ENCODE measurements around the gene ESRRA. TPM values are rescaled to one million over a fixed set of nuclear protein-coding genes. Genes with fewer than 3 reads are reported as not detected.

The ESRRA gene
- total RNA-seq, 6 experiments from 2014 or later = 28.5 to 82.6 (median 47.7) TPM

GRCh38 chr11:64327993-64328392 lies 22.7 kb downstream of the ESRRA start:
- 84% methylated on average over 3 of the region's 3 CpGs for WGBS (ENCODE audit: insufficient coverage, low coverage, low lambda C conversion rate, missing lambda C conversion rate)

DNA sequence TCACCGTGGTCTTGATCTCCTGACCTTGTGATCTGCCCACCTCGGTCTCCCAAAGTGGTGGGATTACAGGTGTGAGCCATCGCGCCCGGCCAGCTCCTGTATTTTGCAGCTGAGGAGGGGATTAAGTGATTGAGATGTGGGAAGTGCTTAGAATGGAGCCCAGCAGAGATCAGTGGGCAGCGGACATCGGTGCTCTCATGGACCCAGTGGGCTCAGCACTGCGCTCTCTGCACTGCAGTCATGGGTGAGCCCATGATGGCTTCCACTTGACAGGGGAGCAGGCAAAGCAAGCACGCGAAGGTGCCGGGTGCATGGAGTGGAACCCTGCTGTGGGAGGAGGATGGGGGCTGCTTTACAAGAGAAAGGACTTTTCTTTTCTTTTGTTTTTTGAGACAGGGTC lies 25.6 kb downstream of the ESRRA start:
- TF ChIP-seq POLR2A (IDR thresholded peaks at IDR 0.05) = no peak
- TF ChIP-seq, protein P1, sequence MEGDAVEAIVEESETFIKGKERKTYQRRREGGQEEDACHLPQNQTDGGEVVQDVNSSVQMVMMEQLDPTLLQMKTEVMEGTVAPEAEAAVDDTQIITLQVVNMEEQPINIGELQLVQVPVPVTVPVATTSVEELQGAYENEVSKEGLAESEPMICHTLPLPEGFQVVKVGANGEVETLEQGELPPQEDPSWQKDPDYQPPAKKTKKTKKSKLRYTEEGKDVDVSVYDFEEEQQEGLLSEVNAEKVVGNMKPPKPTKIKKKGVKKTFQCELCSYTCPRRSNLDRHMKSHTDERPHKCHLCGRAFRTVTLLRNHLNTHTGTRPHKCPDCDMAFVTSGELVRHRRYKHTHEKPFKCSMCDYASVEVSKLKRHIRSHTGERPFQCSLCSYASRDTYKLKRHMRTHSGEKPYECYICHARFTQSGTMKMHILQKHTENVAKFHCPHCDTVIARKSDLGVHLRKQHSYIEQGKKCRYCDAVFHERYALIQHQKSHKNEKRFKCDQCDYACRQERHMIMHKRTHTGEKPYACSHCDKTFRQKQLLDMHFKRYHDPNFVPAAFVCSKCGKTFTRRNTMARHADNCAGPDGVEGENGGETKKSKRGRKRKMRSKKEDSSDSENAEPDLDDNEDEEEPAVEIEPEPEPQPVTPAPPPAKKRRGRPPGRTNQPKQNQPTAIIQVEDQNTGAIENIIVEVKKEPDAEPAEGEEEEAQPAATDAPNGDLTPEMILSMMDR (IDR thresholded peaks at IDR 0.05) = no peak
- no peaks in the 10 kb centered on the region for H3K36me3 ChIP-seq
- no peak overlapping the region for H3K4me3 ChIP-seq
- no peak overlapping the region for H3K27ac ChIP-seq
- H3K9me3 ChIP-seq = no peaks in the 10 kb centered on the region
- H3K27me3 ChIP-seq = no peaks in the 10 kb centered on the region
- intact Hi-C loops (cut with DNase I) = no loop called here
- ATAC-seq (no peak), DNase-seq (no peak)
- H3K4me1 ChIP-seq = no peaks in the 10 kb centered on the region
- 63% methylated on average over 2 of the region's 11 CpGs for WGBS (ENCODE audit: insufficient coverage, low coverage, low lambda C conversion rate, missing lambda C conversion rate)

More at GRCh38 chr11:64327993-64328392, 22.7 kb downstream of the ESRRA start:
- ATAC-seq = no peak
- no peak overlapping the region for H3K4me3 ChIP-seq
- H3K27me3 ChIP-seq = no peaks in the 10 kb centered on the region
- no peak overlapping the region for H3K27ac ChIP-seq
- H3K36me3 ChIP-seq = no peaks in the 10 kb centered on the region
- DNase-seq = no peak
- H3K4me1 ChIP-seq = no peaks in the 10 kb centered on the region
- intact Hi-C loops (cut with DNase I) = no loop called here
- no peaks in the 10 kb centered on the region for H3K9me3 ChIP-seq
- TF ChIP-seq, protein P1 (IDR thresholded peaks at IDR 0.05) = no peak
- no peak for TF ChIP-seq POLR2A (IDR thresholded peaks at IDR 0.05)

- TF ChIP-seq, protein P1 (IDR thresholded peaks at IDR 0.05) = peak; percentile 28 to 39 (median 29)
- no peak for TF ChIP-seq POLR2A (IDR thresholded peaks at IDR 0.05)
- ATAC-seq (peak; percentile 71 to 83 (median 74)), DNase-seq (peak; percentile 64 to 74 (median 71))
- 53% methylated on average over 9 of the region's 20 CpGs for WGBS (ENCODE audit: insufficient coverage, low coverage, low lambda C conversion rate, missing lambda C conversion rate)
- no peaks in the 10 kb centered on the region for H3K4me1 ChIP-seq
- no peaks in the 10 kb centered on the region for H3K27me3 ChIP-seq
- intact Hi-C loops (cut with DNase I) = no loop called here
- H3K4me3 ChIP-seq = no peak overlapping the region
- H3K27ac ChIP-seq = no peak overlapping the region
- H3K9me3 ChIP-seq = no peaks in the 10 kb centered on the region
- no peaks in the 10 kb centered on the region for H3K36me3 ChIP-seq
Observed at GRCh38 chr11:64331569-64332371, 26.4 kb downstream of the ESRRA start.

DNA sequence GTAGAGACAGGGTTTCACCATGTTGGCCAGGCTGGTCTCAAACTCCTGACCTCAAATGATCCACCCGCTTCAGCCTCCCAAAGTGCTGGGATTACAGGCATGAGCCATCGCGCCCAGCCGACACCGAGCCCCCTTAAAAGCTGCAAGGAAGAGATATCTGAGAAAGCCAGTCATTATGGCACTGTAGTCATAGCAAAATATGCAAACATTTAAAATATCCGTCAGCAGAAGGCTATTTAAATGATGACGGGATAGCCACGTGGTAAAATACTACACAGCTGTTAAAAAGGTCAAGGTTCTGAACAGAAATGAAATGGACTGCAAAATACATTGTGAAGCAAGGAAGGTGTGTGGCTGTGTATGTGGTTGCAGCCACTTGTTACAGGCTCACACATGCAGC lies 28.2 kb downstream of the ESRRA start:
- 83% methylated on average over 3 of the region's 8 CpGs for WGBS (ENCODE audit: insufficient coverage, low coverage, low lambda C conversion rate, missing lambda C conversion rate)
- Histone ChIP-seq H3K9me3 (no peaks in the 10 kb centered on the region), H3K36me3 (no peaks in the 10 kb centered on the region), H3K4me1 (no peaks in the 10 kb centered on the region), H3K27me3 (no peaks in the 10 kb centered on the region), H3K27ac (no peak overlapping the region), H3K4me3 (no peak overlapping the region)
- intact Hi-C loops (cut with DNase I) = no loop called here
- ATAC-seq (no peak), DNase-seq (no peak)
- TF ChIP-seq, protein P1 (IDR thresholded peaks at IDR 0.05) = no peak
- TF ChIP-seq POLR2A (IDR thresholded peaks at IDR 0.05) = no peak
